ENCODE data around the gene SULT2B1.

Gene SULT2B1

DNA sequence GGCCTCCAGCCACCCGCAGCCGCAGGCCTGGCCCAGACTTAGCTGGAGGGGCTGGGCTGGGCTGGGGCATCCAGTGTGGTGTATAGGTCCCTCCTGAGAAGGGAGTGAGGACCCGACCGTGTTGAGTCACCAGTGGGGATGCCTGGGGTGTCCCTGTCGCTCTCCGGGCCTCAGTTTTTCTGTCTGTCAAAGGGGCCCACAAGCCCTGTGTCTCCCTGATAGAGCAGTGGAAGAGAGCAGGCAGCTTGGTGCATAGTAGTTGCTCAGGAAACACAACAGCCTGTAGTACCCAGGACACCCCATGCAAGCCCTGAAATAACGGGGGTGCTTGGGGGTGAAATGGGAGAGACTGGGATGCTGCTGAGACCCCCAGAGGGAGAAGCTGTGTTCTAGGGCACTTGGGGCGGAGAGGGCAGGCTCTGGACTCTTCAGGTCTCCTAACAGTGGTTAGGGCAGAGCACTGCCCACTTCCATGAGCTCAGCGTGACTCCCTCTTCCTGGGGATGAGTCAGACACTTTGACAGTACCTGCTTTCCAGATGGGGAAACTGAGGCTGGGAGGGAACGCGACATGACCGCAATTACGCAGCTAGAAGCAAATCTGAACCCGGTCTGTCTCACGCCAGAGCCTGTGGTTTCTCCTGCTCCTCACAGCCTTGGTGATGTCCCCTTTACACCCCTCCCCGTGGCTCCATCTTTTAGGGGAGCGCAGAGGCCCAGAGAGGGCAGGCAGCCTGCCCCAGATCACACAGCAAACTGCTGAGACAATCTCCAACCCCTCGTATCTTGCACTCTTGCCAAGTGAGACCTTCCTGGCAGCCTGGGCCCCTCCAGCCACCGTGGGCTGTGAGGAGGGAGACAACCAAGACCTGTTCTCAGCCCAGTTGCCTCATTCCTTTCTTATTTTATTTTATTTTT is 692 bp downstream of the SULT2B1 start:
- no peak for DNase-seq (ENCODE audit: low read depth)
- peak overlapping the region; percentile 44 for H3K4me3 ChIP-seq (ENCODE audit: low read depth, low read length)
- TF ChIP-seq CTCF (IDR thresholded peaks at IDR 0.05; ENCODE audit: control insufficient read depth, extremely low read depth, insufficient read depth): no peak

DNA sequence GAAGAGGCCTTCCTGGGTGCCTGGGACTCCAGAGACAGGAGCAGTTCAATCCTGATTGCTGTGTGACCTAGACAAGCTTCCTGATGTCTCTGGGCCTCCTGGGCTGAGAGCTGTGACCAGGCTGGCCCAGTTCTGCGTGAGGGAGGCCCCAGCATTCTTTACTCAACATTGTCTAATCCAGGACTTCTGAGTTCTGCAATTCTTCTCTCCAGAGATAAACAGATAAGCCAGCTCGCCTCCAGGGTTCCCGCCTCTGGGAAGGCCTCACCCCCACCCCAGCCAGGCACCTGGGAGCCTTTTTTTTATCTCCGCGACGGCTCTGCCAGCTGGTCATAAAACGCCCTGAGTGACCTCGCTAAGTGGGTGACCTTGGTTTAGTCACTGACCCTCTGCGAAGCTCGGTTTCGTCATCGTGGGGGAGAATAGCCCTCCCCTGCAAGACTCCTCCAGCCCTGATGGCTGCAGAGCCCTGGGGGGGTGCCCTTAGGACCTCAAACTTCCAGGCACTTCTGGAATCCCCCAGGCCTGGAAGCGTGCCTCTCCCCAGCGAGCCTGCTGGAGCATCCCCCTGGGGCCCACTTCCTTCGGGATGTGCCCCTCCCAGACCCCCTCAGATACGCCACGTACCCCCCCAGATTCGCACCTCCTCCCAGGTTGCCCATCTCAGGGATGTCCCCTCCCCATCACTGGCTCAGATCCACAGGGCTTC is 1.9 kb downstream of the SULT2B1 start:
- no peak for DNase-seq (ENCODE audit: low read depth)
- no peak for TF ChIP-seq CTCF (IDR thresholded peaks at IDR 0.05; ENCODE audit: control insufficient read depth, extremely low read depth, insufficient read depth)
- no peak overlapping the region for H3K4me3 ChIP-seq (ENCODE audit: low read depth, low read length)

GRCh38 chr19:48554385-48555091 is 2.6 kb downstream of the SULT2B1 start:
- no peak for TF ChIP-seq CTCF (IDR thresholded peaks at IDR 0.05; ENCODE audit: control insufficient read depth, extremely low read depth, insufficient read depth)
- DNase-seq (ENCODE audit: low read depth): no peak
- H3K4me3 ChIP-seq (ENCODE audit: low read depth, low read length): no peak overlapping the region

DNA sequence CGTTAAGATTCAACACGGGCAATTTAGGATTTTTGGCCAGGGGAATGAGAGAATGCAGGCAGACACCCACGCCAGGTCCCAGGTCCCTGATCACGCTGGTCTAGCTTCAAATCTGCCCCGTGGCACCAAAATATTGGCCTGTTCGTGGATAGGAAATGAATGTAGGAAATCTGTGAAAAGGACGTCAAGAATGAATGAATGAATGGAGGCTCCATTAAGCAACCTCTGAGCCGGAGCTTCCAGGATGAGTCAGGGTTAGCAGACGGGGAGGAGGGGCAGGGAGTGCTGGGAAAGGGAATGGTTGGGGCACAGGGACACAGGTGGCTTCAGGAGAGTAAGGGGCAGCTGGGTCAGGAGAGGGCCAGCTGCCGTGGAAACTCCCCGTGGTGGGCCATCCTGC is 4.2 kb downstream of the SULT2B1 start:
- no peak overlapping the region for H3K4me3 ChIP-seq (ENCODE audit: low read depth, low read length)
- no peak for DNase-seq (ENCODE audit: low read depth)
- no peak for TF ChIP-seq CTCF (IDR thresholded peaks at IDR 0.05; ENCODE audit: control insufficient read depth, extremely low read depth, insufficient read depth)

DNA sequence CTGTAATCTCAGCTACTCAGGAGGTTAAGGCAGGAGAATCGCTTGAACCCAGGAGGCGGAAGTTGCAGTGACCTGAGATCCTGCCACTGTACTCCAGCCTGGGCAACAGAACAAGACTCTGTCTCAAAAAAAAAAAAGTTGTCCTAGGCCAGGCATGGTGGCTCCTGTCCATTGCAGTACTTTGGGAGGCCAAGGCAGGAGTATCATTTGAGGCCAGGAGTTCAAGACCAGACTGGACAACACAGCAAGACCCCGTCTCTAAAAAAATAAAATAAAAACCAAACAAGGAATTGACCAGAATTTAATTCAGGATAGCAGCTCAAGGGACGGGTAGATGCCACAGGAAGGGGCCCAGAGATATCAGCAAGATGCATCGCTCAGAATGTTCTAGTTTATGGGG is 4.9 kb downstream of the SULT2B1 start:
- no peak overlapping the region for H3K4me3 ChIP-seq (ENCODE audit: low read depth, low read length)
- no peak for TF ChIP-seq CTCF (IDR thresholded peaks at IDR 0.05; ENCODE audit: control insufficient read depth, extremely low read depth, insufficient read depth)
- DNase-seq (ENCODE audit: low read depth): no peak

GRCh38 chr19:48558018-48558684 is 6.2 kb downstream of the SULT2B1 start:
- H3K4me3 ChIP-seq (ENCODE audit: low read depth, low read length): no peak overlapping the region
- no peak for DNase-seq (ENCODE audit: low read depth)
- no peak for TF ChIP-seq CTCF (IDR thresholded peaks at IDR 0.05; ENCODE audit: control insufficient read depth, extremely low read depth, insufficient read depth)

Measured in LNCaP clone FGC (cell line).